Fibroblast of lung (primary cell): ENCODE data around the gene ALS2CL. TPM values are rescaled to one million over a fixed set of nuclear protein-coding genes. Genes with fewer than 3 reads are reported as not detected.

ENCODE experiments used
- DNase-seq, 2 donors: peaks; one replicate each; pipeline versions ENCODE4 v3.0.0 to v3.0.0-alpha.2; 2010; ENCODE audit warnings: low read depth in 2 of 2
- H2AFZ ChIP-seq: 2 replicates; pipeline ENCODE4 v1.5.1; 2012; ENCODE audit warnings: low read length, control low read depth, inconsistent platforms
- H3K27ac ChIP-seq: 2 replicates; pipeline ENCODE4 v1.5.1; 2011; ENCODE audit warnings: low read length, control low read depth; ENCODE audit not compliant: insufficient read depth
- H3K27me3 ChIP-seq: 2 replicates; pipeline ENCODE4 v1.5.1; 2011; ENCODE audit warnings: mild to moderate bottlenecking, low read length; ENCODE audit not compliant: control insufficient read depth, insufficient read depth
- H3K36me3 ChIP-seq: 2 replicates; pipeline ENCODE4 v1.5.1; 2011; ENCODE audit warnings: low read length; ENCODE audit not compliant: control insufficient read depth, insufficient read depth
- H3K4me1 ChIP-seq: 2 replicates; pipeline ENCODE4 v1.5.1; 2011; ENCODE audit warnings: low read length; ENCODE audit not compliant: control insufficient read depth, insufficient read depth; ENCODE audit errors: extremely low read depth
- H3K4me2 ChIP-seq: 2 replicates; pipeline ENCODE4 v1.5.1; 2011; ENCODE audit warnings: low read length, control low read depth; ENCODE audit not compliant: insufficient read depth; ENCODE audit errors: extremely low read depth
- H3K4me3 ChIP-seq, 4 experiments: fragments of 200-600 bp in 1 of 4; sonication (generic) in 1 of 4; replicated peaks in 1 of 4; 2 replicates each; pipeline ENCODE4 v1.5.1; 2011 to 2016; ENCODE audit warnings: low read length in 4 of 4, low read depth in 3 of 4, mild to moderate bottlenecking in 3 of 4, control low read depth in 2 of 4, inconsistent platforms in 1 of 4, mixed read lengths in 1 of 4; ENCODE audit not compliant: insufficient read depth in 1 of 4; ENCODE audit errors: control extremely low read depth in 1 of 4
- H3K79me2 ChIP-seq: 2 replicates; pipeline ENCODE4 v1.5.1; 2012; ENCODE audit warnings: mild to moderate bottlenecking, low read length, inconsistent platforms; ENCODE audit not compliant: control insufficient read depth, insufficient read depth
- H3K9ac ChIP-seq: 2 replicates; pipeline ENCODE4 v1.5.1; 2011; ENCODE audit warnings: mild to moderate bottlenecking, low read length, control low read depth; ENCODE audit not compliant: insufficient read depth
- H3K9me3 ChIP-seq: 2 replicates; pipeline ENCODE4 v1.5.1; 2012; ENCODE audit warnings: low read depth, low read length; ENCODE audit not compliant: control insufficient read depth, insufficient read depth
- H4K20me1 ChIP-seq: 2 replicates; pipeline ENCODE4 v1.5.1; 2011; ENCODE audit warnings: low read length; ENCODE audit not compliant: control insufficient read depth, insufficient read depth; ENCODE audit errors: extremely low read depth
- CTCF ChIP-seq, 2 donors: IDR thresholded peaks in 1 of 2; conservative IDR thresholded peaks in 1 of 2; 1 replicate in 1 of 2; 2 replicates in 1 of 2; pipeline ENCODE4 v1.5.1; 2011 to 2012; ENCODE audit warnings: low read length in 2 of 2, control low read depth in 1 of 2, inconsistent platforms in 1 of 2, low read depth in 1 of 2, mild to moderate bottlenecking in 1 of 2
- EZH2 ChIP-seq: IDR thresholded peaks from 2 replicates; pipeline ENCODE4 v1.5.1; 2012; ENCODE audit warnings: low read length, control low read depth, mild to moderate bottlenecking; ENCODE audit errors: missing control alignments
- polyA plus RNA-seq, 2 donors: library from polyadenylated mRNA; depleted of rRNA in 1 of 2; stranded (reverse) in 1 of 2; unstranded in 1 of 2; fragments of >200 nt; gene quantifications; 2 replicates each; pipeline ENCODE4 v1.2.1, GENCODE V29; 2011 to 2012; ENCODE audit warnings: missing spikeins in 1 of 2
- total RNA-seq: library from RNA; depleted of rRNA; stranded (reverse); fragments of >200 nt; gene quantifications from 2 replicates; pipeline ENCODE4 v1.2.1, GENCODE V29; 2014

Gene ALS2CL
- total and polyA plus RNA-seq, 2 donors (not counting 1 experiment from before 2014, with no cell fraction given), result 4.4 to 19.7 TPM

- no peak overlapping the region for H2AFZ ChIP-seq
- no peaks in the 10 kb centered on the region for H4K20me1 ChIP-seq
- H3K9me3 ChIP-seq, result no peaks in the 10 kb centered on the region
- H3K4me2 ChIP-seq, result no peak overlapping the region
- no peaks in the 10 kb centered on the region for H3K4me1 ChIP-seq
- H3K27ac ChIP-seq, result no peak overlapping the region
- DNase-seq, result no peak
- no peak for TF ChIP-seq CTCF (conservative IDR thresholded peaks at IDR 0.05 in 1 of 2, IDR thresholded peaks at IDR 0.05 in 1 of 2; ENCODE audit: low read depth in 1 of 2, low read length in 2 of 2)
- no peak for TF ChIP-seq EZH2
- no peaks in the 10 kb centered on the region for H3K27me3 ChIP-seq
- no peaks in the 10 kb centered on the region for H3K36me3 ChIP-seq
- H3K9ac ChIP-seq, result no peak overlapping the region
- no peaks in the 10 kb centered on the region for H3K79me2 ChIP-seq
- no peak overlapping the region for H3K4me3 ChIP-seq
These were observed 32.6 kb downstream of the ALS2CL start for GRCh38 chr3:46660543-46661523.

DNA sequence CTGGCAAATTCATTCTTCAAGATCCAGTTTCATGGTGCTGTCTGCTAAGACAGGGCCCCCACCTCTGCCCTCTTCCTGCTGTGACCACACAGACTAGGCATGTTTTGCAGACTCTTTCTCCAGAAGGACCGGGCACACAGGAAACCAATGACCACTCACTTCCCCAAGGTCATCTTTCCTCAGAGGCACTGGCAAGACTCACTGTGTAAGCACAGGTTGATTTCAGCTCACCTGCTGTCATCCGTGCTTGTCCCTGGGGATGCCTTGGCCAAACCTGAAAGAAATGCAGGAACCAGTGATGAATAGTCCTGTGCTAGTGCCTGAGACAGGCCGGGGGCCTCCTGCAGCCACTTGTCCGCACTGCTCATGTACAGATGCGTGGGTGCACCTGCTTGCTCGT is 33.5 kb downstream of the ALS2CL start:
- Histone ChIP-seq H3K9ac (no peak overlapping the region), H3K27me3 (no peaks in the 10 kb centered on the region), H3K27ac (no peak overlapping the region), H2AFZ (no peak overlapping the region), H4K20me1 (no peaks in the 10 kb centered on the region), H3K36me3 (no peaks in the 10 kb centered on the region), H3K4me3 (no peak overlapping the region), H3K4me1 (no peaks in the 10 kb centered on the region), H3K9me3 (no peaks in the 10 kb centered on the region), H3K79me2 (no peaks in the 10 kb centered on the region), H3K4me2 (no peak overlapping the region)
- no peak for DNase-seq
- TF ChIP-seq CTCF (conservative IDR thresholded peaks at IDR 0.05 in 1 of 2, IDR thresholded peaks at IDR 0.05 in 1 of 2; ENCODE audit: low read depth in 1 of 2, low read length in 2 of 2) (no peak), EZH2 (no peak)

DNA sequence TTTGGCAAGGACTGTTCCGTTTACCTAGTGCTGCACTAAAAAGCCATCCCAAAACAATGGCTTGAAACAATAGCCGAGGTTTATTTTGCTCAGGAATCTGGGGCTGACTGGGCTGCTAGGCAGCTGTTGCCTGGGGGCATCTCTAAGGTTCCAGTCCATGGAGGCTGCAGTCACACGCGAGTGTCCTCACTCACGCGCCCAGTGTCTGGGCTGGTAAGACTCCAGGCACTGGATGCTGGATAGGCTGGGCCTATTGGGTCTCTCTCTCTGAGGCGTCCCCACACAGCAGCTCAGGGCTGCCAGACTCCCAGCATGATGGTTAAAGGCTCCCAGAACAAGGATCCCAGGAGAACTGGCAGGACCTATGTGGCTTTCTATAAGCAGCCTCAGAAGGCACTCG is 34.2 kb downstream of the ALS2CL start:
- Histone ChIP-seq H3K4me1 (no peaks in the 10 kb centered on the region), H4K20me1 (no peaks in the 10 kb centered on the region), H2AFZ (no peak overlapping the region), H3K27ac (no peak overlapping the region), H3K79me2 (no peaks in the 10 kb centered on the region), H3K9ac (no peak overlapping the region), H3K36me3 (no peaks in the 10 kb centered on the region), H3K4me2 (no peak overlapping the region), H3K9me3 (no peaks in the 10 kb centered on the region), H3K4me3 (no peak overlapping the region), H3K27me3 (no peaks in the 10 kb centered on the region)
- TF ChIP-seq CTCF (conservative IDR thresholded peaks at IDR 0.05 in 1 of 2, IDR thresholded peaks at IDR 0.05 in 1 of 2; ENCODE audit: low read depth in 1 of 2, low read length in 2 of 2), result no peak
- TF ChIP-seq EZH2, result no peak
- no peak for DNase-seq
